ENCODE data around the gene VAV1. TPM values are rescaled to one million over a fixed set of nuclear protein-coding genes. Genes with fewer than 3 reads are reported as not detected.

Gene VAV1
- polyA plus RNA-seq, 1 experiment = not detected

GRCh38 chr19:6894313-6894712, 121.8 kb downstream of the VAV1 start:
- Histone ChIP-seq H3K27me3 (ENCODE audit: control insufficient read depth, insufficient read depth, low read length) (no peaks in the 10 kb centered on the region), H3K36me3 (ENCODE audit: control insufficient read depth, insufficient read depth, low read length) (no peaks in the 10 kb centered on the region), H3K4me3 (ENCODE audit: low read depth, low read length) (no peak overlapping the region)
- ChIA-PET POLR2A (no interaction called here), CTCF (no interaction called here)
- TF ChIP-seq CTCF (IDR thresholded peaks at IDR 0.05; ENCODE audit: insufficient read depth, low read depth, low read length) = no peak
- DNase-seq (ENCODE audit: low read depth) = no peak

- POLR2A ChIA-PET = no interaction called here
- Histone ChIP-seq H3K4me3 (ENCODE audit: low read depth, low read length) (no peak overlapping the region), H3K36me3 (ENCODE audit: control insufficient read depth, insufficient read depth, low read length) (no peaks in the 10 kb centered on the region; the same call in 1 of the 2 replicates), H3K27me3 (ENCODE audit: control insufficient read depth, insufficient read depth, low read length) (no peaks in the 10 kb centered on the region)
- CTCF ChIA-PET = interaction anchor here (0.7 kb wide), 1 partner anchor 288 kb away, joined by 3 read pairs; no protein-coding TSS in a partner anchor
- no peak for DNase-seq (ENCODE audit: low read depth)
- TF ChIP-seq CTCF (IDR thresholded peaks at IDR 0.05; ENCODE audit: insufficient read depth, low read depth, low read length) = no peak
These were observed 130.9 kb downstream of the VAV1 start for GRCh38 chr19:6903446-6903845.

- ChIA-PET POLR2A (no interaction called here), CTCF (no interaction called here)
- DNase-seq (ENCODE audit: low read depth) = no peak
- Histone ChIP-seq H3K27me3 (ENCODE audit: control insufficient read depth, insufficient read depth, low read length) (no peaks in the 10 kb centered on the region), H3K36me3 (ENCODE audit: control insufficient read depth, insufficient read depth, low read length) (no peaks in the 10 kb centered on the region), H3K4me3 (ENCODE audit: low read depth, low read length) (no peak overlapping the region)
- no peak for TF ChIP-seq CTCF (IDR thresholded peaks at IDR 0.05; ENCODE audit: insufficient read depth, low read depth, low read length)
These were observed 134.1 kb downstream of the VAV1 start for GRCh38 chr19:6906559-6907060.

Other genes with a start within 250 kb of the VAV1 start
- gene TNFSF9, start 241.7 kb upstream of the VAV1 start, polyA plus RNA-seq (2011; rRNA removed) = 0.11 and 0.26 TPM in 2 replicates
- gene CD70, start 181.6 kb upstream of the VAV1 start, polyA plus RNA-seq (2011; rRNA removed) = not detected in 2 replicates
- gene TNFSF14, start 102.5 kb upstream of the VAV1 start, polyA plus RNA-seq (2011; rRNA removed) = not detected in 2 replicates
- gene C3, start 52.1 kb upstream of the VAV1 start, polyA plus RNA-seq (2011; rRNA removed) = 10.0 and 14.7 TPM in 2 replicates
- gene GPR108, start 35.1 kb upstream of the VAV1 start, polyA plus RNA-seq (2011; rRNA removed) = 56.1 and 71.4 TPM in 2 replicates
- 42.1 and 51.5 TPM in 2 replicates for gene TRIP10, start 33.0 kb upstream of the VAV1 start, polyA plus RNA-seq (2011; rRNA removed)
- gene SH2D3A, start 5.3 kb upstream of the VAV1 start, polyA plus RNA-seq (2011; rRNA removed) = 0.07 TPM in 1 of 2 replicates, not detected in the other
- not detected in 2 replicates for gene ADGRE1, start 114.9 kb downstream of the VAV1 start, polyA plus RNA-seq (2011; rRNA removed)
- not detected in 2 replicates for gene MBD3L2B, start 248.7 kb downstream of the VAV1 start, polyA plus RNA-seq (2011; rRNA removed)

Measured in BJ (cell line).